HK-2 (cell line): Measurements from ENCODE around the gene VASN.

ENCODE experiments used
- DNase-seq: peaks from one replicate; pipeline ENCODE4 v3.0.0-alpha.2; 2018; ENCODE audit not compliant: unreplicated experiment

VASN gene

GRCh38 chr16:4372001-4372577, 441 bp downstream of the VASN start:
- DNase-seq: no peak

DNA sequence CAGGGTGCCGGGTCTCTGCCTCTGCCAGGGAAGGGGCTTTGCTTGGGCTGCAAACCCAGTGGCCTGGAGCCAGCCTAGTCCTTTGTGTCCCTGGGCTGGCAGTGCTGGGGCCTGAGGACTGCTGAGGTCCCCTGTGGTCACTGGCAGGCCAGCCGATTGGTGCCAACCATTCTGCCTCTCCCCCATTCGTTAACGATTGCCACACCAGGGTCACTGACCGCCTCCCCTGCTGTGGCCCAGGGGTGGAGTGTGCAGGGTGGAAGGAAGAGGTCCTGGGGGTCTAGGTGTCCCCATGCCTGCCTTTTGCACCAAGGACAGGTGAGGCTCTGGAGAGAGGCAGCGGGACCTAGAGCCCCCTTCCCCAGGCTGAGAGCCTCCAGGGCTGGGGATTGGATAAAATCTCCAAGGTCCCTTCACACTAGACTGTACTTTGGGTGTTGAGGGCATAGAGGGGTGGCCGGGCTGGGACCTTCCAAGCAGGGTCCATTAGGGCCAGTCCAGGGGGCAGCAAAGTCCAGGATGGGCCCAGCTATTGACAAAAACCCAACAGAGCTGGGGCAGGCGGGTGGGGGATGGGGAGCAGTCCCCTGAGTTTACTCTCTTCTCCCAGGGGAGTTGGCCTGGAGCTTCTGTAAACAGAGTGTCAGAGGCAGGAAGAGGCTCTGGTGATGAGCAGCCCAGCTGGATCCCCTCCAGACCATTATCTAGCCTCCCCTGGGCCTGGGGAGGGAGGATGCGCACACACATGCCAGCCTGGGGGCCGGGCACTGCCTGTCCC, 1.1 kb downstream of the VASN start:
- DNase-seq: peak; percentile 46

DNA sequence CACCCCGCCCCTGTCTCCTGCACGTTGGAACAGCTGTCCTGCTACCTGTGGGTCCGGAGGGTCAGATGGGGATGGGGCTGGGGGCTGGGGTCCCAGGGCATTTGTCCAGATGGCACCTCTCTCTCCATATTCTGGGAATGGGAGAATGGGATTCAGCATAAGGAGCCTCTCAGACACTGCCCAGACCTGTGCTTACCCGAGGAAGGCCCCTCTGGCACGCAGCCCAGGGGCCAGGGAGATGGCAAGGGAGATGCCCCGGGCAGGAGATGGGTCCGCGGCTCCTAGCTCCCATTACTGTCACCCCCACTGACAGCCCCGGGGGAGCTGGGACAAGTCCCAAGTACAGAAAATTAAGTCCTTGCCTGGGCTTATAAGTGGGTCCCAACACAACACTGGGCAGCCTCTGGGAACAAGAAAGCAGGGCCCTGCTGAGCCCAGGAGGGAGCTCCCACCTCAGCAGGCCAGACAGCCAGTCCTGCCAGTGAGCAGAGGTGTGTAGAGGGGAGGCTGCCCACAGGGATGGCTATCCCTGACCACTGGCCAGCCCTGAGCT, 1.8 kb downstream of the VASN start:
- peak; percentile 34 for DNase-seq

GRCh38 chr16:4373909-4374742, 2.5 kb downstream of the VASN start:
- peak; percentile 57 for DNase-seq

- no peak for DNase-seq
Measured at GRCh38 chr16:4375717-4376116, 4.1 kb downstream of the VASN start.

DNA sequence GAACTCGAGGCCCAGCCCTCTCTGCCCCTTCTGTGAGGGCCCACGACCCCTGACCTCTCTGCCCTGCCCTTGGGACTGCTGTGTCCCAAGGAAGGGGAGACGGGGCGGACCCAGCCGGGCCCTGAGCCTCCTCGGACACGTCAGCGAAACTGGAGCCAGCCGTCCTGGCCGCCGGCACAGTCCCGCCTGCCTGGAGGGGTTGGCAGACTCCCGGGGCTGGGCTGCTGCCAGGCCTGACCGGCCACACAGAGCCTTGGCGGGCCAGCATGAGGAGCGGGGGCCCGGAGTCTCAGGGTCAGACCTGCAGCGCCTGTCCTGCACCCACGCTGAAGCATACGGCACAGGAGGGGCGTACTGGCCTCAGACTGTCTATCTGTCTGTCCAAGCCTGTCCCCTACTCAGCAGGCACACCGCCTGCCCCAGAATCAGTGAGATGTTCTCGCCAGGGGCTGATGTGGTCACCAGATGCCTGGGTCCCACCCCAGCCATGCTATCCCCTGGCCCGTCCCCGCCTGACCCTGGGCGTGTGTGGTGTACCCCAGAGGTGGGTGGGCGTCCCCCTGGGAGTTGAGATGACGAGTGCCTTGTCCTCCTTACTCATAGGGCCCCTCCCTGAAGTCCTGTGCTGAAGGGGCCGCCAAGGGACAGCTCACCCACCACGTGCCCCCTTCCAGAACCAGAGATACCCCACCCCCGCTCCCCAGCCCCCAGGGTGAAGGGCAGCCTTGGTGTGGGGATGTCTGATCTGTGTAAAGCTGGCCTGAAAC, 4.7 kb downstream of the VASN start:
- no peak for DNase-seq

DNA sequence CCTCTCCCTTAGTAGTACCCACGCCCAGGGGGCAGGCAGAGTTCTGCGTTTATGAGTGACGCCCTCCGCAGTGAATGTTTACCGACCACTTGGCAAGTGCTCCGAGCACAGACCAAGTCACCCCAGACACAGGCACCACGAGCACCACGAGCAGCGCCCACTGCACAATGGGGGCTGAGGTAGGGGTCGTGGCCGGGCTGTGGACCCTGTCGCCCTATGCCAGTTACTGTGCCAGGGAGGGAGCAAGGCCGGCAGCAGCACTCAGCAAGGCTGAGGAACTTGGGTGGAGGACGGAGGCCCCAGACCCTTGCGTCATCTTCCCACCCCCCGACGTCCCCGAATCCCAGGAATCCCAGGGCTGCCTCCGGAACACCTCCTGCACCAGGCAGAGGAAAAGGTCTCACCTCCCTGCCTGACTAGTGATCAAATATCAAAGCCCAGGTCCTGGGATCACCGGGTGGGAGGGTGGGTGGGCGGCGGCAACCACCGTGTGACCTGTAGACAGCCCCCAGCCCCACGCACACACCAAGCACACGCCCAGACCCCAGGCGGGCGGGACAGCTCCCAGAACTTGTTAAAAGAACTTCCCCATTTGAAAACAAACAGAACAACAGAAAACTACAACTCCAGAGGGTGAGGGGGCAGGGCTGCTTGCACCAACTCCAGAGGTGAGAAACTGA, 5.4 kb downstream of the VASN start:
- DNase-seq: no peak

GRCh38 chr16:4377573-4378154, 6.0 kb downstream of the VASN start:
- no peak for DNase-seq

DNA sequence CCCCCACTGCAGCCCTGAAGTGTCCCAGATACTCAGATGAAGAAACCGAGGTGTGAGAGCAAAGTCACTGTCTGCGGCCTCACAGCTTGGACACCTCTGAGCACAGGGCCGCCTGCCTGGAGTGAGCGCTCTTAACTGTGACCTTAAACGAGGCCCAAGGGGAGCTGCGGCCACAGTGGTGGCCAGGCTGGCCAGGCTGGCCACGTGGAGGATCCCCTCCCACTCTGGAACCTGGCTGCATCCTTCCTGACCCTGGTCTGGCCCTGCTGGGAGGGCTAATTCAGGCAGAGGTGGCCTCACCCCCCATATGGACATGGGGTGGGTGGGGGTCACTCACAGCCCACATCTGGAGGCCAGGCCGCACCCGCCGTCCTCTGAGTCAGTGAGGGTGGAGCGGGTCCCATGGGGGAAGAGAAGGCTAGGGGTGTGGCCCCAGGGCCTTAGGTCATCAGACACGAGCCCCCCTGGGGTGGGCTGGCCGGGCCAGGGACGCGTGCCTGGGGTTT, 6.6 kb downstream of the VASN start:
- DNase-seq: no peak

DNA sequence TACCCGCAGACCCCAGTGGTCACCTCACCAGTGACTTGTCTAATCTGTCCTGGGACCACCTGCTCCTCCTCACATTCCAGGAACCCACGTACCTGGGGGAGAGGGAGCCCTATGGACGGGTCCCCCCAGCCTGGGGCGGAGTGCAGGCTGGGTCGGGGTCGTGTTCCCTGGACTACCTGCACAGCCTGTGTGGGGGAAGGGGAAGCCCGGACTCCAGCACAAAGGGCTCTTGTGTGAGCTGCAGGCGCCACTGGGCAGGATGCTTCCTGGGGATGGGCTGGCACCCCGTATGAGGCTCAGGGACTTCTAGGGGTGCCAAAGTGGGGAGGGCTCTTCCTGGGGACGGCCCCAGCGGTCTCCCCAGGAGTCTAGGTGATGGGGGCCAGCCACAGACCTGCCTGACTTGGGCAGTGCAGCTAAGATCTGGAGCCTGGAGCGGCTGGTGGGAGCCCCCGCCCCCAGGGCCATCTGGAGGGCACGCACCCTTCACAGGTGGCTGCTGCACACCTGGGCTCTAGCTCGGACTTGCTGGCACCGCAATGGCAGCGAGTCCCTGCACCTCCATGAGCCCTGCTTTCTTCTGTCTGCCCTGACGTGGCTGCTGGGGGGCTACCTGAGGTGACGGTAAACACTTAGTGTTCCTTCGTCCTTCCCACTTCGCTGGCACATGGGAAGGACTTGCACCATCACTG, 7.5 kb downstream of the VASN start:
- DNase-seq: no peak

GRCh38 chr16:4380119-4381063, 8.7 kb downstream of the VASN start:
- no peak for DNase-seq

DNA sequence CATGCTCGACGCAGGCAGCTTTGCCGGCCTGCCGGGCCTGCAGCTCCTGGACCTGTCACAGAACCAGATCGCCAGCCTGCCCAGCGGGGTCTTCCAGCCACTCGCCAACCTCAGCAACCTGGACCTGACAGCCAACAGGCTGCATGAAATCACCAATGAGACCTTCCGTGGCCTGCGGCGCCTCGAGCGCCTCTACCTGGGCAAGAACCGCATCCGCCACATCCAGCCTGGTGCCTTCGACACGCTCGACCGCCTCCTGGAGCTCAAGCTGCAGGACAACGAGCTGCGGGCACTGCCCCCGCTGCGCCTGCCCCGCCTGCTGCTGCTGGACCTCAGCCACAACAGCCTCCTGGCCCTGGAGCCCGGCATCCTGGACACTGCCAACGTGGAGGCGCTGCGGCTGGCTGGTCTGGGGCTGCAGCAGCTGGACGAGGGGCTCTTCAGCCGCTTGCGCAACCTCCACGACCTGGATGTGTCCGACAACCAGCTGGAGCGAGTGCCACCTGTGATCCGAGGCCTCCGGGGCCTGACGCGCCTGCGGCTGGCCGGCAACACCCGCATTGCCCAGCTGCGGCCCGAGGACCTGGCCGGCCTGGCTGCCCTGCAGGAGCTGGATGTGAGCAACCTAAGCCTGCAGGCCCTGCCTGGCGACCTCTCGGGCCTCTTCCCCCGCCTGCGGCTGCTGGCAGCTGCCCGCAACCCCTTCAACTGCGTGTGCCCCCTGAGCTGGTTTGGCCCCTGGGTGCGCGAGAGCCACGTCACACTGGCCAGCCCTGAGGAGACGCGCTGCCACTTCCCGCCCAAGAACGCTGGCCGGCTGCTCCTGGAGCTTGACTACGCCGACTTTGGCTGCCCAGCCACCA, 9.7 kb downstream of the VASN start:
- no peak for DNase-seq

- no peak for DNase-seq
Measured at GRCh38 chr16:4381935-4382794, 10.5 kb downstream of the VASN start.

GRCh38 chr16:4382795-4383357, 11.2 kb downstream of the VASN start:
- no peak for DNase-seq

DNA sequence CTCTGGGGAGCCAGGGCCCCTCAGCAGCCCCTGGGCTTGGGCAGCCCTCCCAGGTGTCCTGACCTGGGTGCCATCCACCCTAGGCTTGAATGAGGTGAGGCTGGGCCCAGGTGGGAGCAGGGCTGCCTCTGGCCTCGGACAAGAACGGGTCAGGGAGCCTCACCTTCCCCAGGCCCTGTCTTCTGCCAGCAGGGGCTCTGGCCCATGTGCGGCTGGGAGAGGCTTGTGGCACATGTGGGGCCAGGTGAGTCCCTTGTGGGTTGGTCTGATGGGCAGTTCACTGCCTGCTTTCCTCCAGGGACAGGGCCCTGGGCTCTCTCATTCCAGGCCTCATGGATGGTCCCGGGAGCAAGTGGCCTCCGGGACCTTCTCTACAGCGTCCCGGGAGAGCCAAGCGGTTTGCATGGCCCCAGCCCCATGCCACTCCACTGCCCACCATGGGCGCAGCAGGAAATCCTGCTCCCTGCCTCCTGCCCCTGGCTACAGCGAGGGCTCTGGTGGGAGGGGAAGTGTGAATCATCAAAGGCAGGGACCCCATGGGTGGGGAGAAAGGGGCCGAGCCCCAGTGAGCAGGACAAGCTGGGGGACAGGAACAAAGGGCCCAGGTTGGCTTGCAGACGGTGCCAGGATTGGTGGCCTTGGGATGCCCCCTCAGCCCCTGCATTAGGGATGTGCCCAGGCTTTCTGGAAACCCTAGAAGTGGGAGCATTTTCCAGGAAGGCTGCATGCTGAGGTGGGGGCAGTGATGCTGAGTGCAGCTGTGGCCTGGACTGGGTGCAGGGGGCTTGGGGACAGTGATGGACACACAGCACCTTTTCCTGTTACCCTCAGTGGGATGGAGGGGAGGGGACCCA, 12.2 kb downstream of the VASN start:
- no peak for DNase-seq
